CD14-positive monocyte (primary cell): Measurements from ENCODE around the gene RCOR2. TPM values are rescaled to one million over a fixed set of nuclear protein-coding genes. Genes with fewer than 3 reads are reported as not detected.
"Not testable (repeated sequence)": the region's sequence is repeated elsewhere in the genome, so short reads cannot be mapped to it uniquely, and the experiment has no call there.

ENCODE experiments used
- DNase-seq, 3 donors: peaks; one replicate each; pipeline ENCODE4 v3.0.0-alpha.2; 2011 to 2022
- H2AFZ ChIP-seq: 2 replicates; pipeline ENCODE4 v1.6.0; 2012; ENCODE audit warnings: mild to moderate bottlenecking, low read depth, low read length, inconsistent platforms; ENCODE audit not compliant: insufficient read depth, poor library complexity, severe bottlenecking
- H3K27ac ChIP-seq, 2 donors: 1 replicate in 1 of 2; 2 replicates in 1 of 2; pipeline ENCODE4 v1.5.1; 2012 to 2013; ENCODE audit warnings: low read length in 2 of 2, control low read depth in 1 of 2, inconsistent platforms in 1 of 2, low read depth in 1 of 2, mild to moderate bottlenecking in 1 of 2
- H3K27me3 ChIP-seq, 2 donors: one replicate each; pipeline versions ENCODE4 v1.6.0 to v1.6.1; 2011 to 2013; ENCODE audit warnings: low read length in 2 of 2; ENCODE audit not compliant: control insufficient read depth in 2 of 2, insufficient read depth in 2 of 2
- H3K36me3 ChIP-seq, 2 donors: replicated peaks in 1 of 2; 1 replicate in 1 of 2; 2 replicates in 1 of 2; pipeline versions ENCODE4 v1.5.1 to v1.6.1; 2012 to 2013; ENCODE audit warnings: low read length in 2 of 2, control low read depth in 1 of 2, inconsistent platforms in 1 of 2, mild to moderate bottlenecking in 1 of 2; ENCODE audit not compliant: insufficient read depth in 2 of 2, control insufficient read depth in 1 of 2
- H3K4me1 ChIP-seq, 2 donors: 1 replicate in 1 of 2; 2 replicates in 1 of 2; pipeline versions ENCODE4 v1.5.1 to v1.6.1; 2012 to 2013; ENCODE audit warnings: low read length in 2 of 2, control low read depth in 1 of 2, inconsistent platforms in 1 of 2, mild to moderate bottlenecking in 1 of 2, moderate library complexity in 1 of 2; ENCODE audit not compliant: insufficient read depth in 2 of 2, control insufficient read depth in 1 of 2
- H3K4me2 ChIP-seq: replicated peaks from 2 replicates; pipeline ENCODE3; 2012; ENCODE audit warnings: low read length, moderate library complexity, mild to moderate bottlenecking; ENCODE audit not compliant: poor library complexity, severe bottlenecking; ENCODE audit errors: extremely low read depth
- H3K4me3 ChIP-seq, 3 experiments: fragments of 200-600 bp in 1 of 3; sonication (generic) in 1 of 3; replicated peaks in 1 of 3; 1 replicate in 2 of 3; 2 replicates in 1 of 3; pipeline ENCODE4 v1.5.1; 2011 to 2013; ENCODE audit warnings: low read length in 3 of 3, mild to moderate bottlenecking in 3 of 3, control low read depth in 2 of 3, low read depth in 2 of 3, inconsistent platforms in 1 of 3, moderate library complexity in 1 of 3
- H3K79me2 ChIP-seq: 2 replicates; pipeline ENCODE4 v1.6.0; 2012; ENCODE audit warnings: mild to moderate bottlenecking, control low read depth, inconsistent platforms, low read length, moderate library complexity; ENCODE audit not compliant: insufficient read depth
- H3K9ac ChIP-seq: 2 replicates; pipeline ENCODE4 v1.6.0; 2017; ENCODE audit warnings: low read length, mild to moderate bottlenecking; ENCODE audit not compliant: insufficient read depth, poor library complexity, severe bottlenecking
- H3K9me3 ChIP-seq, 2 donors: replicated peaks in 1 of 2; 1 replicate in 1 of 2; 2 replicates in 1 of 2; pipeline versions ENCODE4 v1.5.1 to v1.6.1; 2012 to 2013; ENCODE audit warnings: low read length in 2 of 2, control low read depth in 1 of 2; ENCODE audit not compliant: control insufficient read depth in 1 of 2, insufficient read depth in 1 of 2
- H4K20me1 ChIP-seq: 2 replicates; pipeline ENCODE4 v1.6.0; 2012; ENCODE audit warnings: mild to moderate bottlenecking, low read length, control low read depth, moderate library complexity; ENCODE audit not compliant: insufficient read depth
- H3K27ac Mint-ChIP-seq, 7 donors: one replicate each; pipeline ENCODE4 v1.8.0; 2020; ENCODE audit warnings: mild to moderate bottlenecking in 7 of 7, mixed read lengths in 7 of 7, moderate library complexity in 6 of 7, inconsistent platforms in 2 of 7
- H3K27me3 Mint-ChIP-seq, 3 donors: one replicate each; pipeline ENCODE4 v1.8.0; 2021 to 2022; ENCODE audit warnings: low read depth in 3 of 3, mild to moderate bottlenecking in 3 of 3, mixed read lengths in 3 of 3, moderate library complexity in 3 of 3, inconsistent platforms in 1 of 3
- H3K36me3 Mint-ChIP-seq, 2 donors: one replicate each; pipeline ENCODE4 v1.8.0; 2020; ENCODE audit warnings: mixed read lengths in 2 of 2, inconsistent platforms in 1 of 2, mild to moderate bottlenecking in 1 of 2
- H3K4me1 Mint-ChIP-seq: one replicate; pipeline ENCODE4 v1.8.0; 2020; ENCODE audit warnings: mild to moderate bottlenecking, mixed read lengths
- H3K4me3 Mint-ChIP-seq, 2 donors: one replicate each; pipeline ENCODE4 v1.8.0; 2020; ENCODE audit warnings: mild to moderate bottlenecking in 2 of 2, mixed read lengths in 2 of 2, moderate library complexity in 1 of 2
- H3K9me3 Mint-ChIP-seq, 7 donors: one replicate each; pipeline ENCODE4 v1.8.0; 2020 to 2022; ENCODE audit warnings: mixed read lengths in 7 of 7, mild to moderate bottlenecking in 6 of 7, moderate library complexity in 6 of 7, inconsistent platforms in 2 of 7
- WGBS: methylation state at CpG from one replicate; pipeline ENCODE4 v1.1.5; 2013; ENCODE audit warnings: missing lambda C conversion rate; ENCODE audit not compliant: insufficient coverage; 5-methylcytosine and 5-hydroxymethylcytosine counted together
- intact Hi-C, 2 donors: fragments of 100-400 bp; cut with micrococcal nuclease; formaldehyde crosslinking; loops; one replicate each; pipeline versions ENCODE4 v1.15.0 to v1.15.1; 2023
- polyA minus RNA-seq: library from RNA; depleted of rRNA, polyadenylated mRNA; stranded (reverse); fragments of >200 nt; gene quantifications from 2 replicates; pipeline ENCODE4 v1.2.3, GENCODE V29; 2012
- polyA plus RNA-seq, 3 donors: library from polyadenylated mRNA; depleted of rRNA in 1 of 3; unstranded in 2 of 3; stranded (reverse) in 1 of 3; fragments of 300-500 nt in 2 of 3; fragments of >200 nt in 1 of 3; fragmentation: Illumina TruSeq in 2 of 3; gene quantifications; 1 replicate in 2 of 3; 2 replicates in 1 of 3; pipeline ENCODE4 v1.2.3, GENCODE V29; 2012 to 2021
- total RNA-seq, 12 experiments: library from RNA in 1 of 12; stranded (reverse) in 1 of 12; fragments of 120-200 nt in 1 of 12; gene quantifications; one replicate each; pipeline ENCODE4 v1.2.4 and lab custom pipeline; 2013 to 2026; ENCODE audit warnings: mixed read lengths in 6 of 12, inconsistent platforms in 1 of 12
- TF ChIP-seq, protein P1 (sequence below): fragments of 200-600 bp; IDR thresholded peaks from one replicate; pipeline ENCODE4 v1.8.0; 2022; ENCODE audit warnings: antibody characterized with exemption, mild to moderate bottlenecking

Gene RCOR2
- total RNA-seq (2013), result not detected
- polyA plus RNA-seq (not detected), polyA minus RNA-seq (not detected in 2 replicates), total RNA-seq (lab: John Stamatoyannopoulos, UW) (0 to 18.7 (median 0.03) reads per million in 11 experiments)

DNA sequence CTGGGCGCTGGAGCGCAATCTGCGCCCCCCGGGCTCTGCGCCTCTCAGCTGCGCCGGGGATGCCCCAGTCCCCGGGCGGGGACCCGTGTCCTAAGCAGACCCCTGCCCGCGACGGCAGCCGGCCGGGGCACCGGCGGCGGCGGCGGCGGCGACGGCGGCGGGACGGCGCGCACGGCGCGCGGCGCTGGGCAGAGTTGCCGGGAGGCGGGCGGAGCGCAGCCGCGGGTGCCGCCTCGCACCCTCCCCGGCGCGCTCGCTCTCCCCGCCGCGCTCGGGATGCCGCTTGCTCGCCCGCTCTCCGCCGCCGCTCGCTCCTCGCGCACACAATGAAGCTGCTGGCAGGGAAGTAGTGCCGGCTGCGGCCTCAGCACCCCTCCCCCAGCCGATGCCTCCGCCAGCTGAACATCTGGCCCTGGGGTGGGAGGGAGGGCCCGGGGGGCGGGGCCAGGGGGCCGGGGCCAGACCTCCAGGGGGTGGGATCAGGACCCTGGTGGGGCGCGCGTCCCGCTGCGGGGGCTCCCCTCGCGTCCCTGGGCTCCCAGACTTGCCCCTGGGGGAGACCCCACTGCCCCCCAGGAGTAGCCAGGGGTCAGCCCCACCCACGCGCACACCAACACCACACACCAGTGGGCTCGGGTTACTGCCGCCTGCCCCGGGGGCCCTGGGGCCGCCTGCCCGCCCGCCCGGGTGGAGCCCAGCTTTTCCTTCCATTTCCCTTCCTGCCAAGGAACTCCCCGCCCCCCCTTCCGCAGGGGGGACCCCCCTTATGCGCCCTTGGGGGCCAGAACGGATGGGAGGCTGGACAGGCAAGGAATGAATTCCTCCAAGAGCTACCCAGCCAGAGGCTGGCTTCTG is at the start of gene RCOR2:
RCOR2 (minus strand) TSS at position 328 of the 855 bp plus-strand sequence. CDS start 708 bp downstream, outside the sequence.
- H3K27ac Mint-ChIP-seq, result peak within 1 kb of the TSS in 1 of 7 donors; percentile 43
- intact Hi-C loops, result no loop called here
- Histone ChIP-seq H4K20me1 (peaks cover 37% of the 10 kb centered on the region), H3K4me1 (peaks cover 30 to 39% of the 10 kb centered on the region in 2 donors), H3K27ac (no peak within 1 kb of the TSS), H3K27me3 (peaks cover 18 to 62% of the 10 kb centered on the region in 2 donors), H3K4me2 (peak within 1 kb of the TSS; percentile 74), H3K4me3 (peak within 1 kb of the TSS; percentile 11 to 64 (median 16)), H3K79me2 (no peaks in the 10 kb centered on the region), H3K36me3 (no peaks in the 10 kb centered on the region), H3K9ac (peak within 1 kb of the TSS; percentile 27), H2AFZ (peak within 1 kb of the TSS; percentile 65), H3K9me3 (no peaks in the 10 kb centered on the region)
- peak; percentile 29 to 46 (median 33) for DNase-seq
- peaks cover 0 to 3% of the 10 kb centered on the region in 2 donors for H3K36me3 Mint-ChIP-seq
- WGBS, result under 1% methylated on average over 65 of the region's 85 CpGs
- peak within 1 kb of the TSS; percentile 68 to 89 for H3K4me3 Mint-ChIP-seq
- H3K4me1 Mint-ChIP-seq, result peaks cover 17% of the 10 kb centered on the region
- peaks cover 37 to 79% (median 52%) of the 10 kb centered on the region in 3 donors for H3K27me3 Mint-ChIP-seq
- peaks cover 0 to 9% (median 2%) of the 10 kb centered on the region in 7 donors for H3K9me3 Mint-ChIP-seq
- TF ChIP-seq, protein P1, sequence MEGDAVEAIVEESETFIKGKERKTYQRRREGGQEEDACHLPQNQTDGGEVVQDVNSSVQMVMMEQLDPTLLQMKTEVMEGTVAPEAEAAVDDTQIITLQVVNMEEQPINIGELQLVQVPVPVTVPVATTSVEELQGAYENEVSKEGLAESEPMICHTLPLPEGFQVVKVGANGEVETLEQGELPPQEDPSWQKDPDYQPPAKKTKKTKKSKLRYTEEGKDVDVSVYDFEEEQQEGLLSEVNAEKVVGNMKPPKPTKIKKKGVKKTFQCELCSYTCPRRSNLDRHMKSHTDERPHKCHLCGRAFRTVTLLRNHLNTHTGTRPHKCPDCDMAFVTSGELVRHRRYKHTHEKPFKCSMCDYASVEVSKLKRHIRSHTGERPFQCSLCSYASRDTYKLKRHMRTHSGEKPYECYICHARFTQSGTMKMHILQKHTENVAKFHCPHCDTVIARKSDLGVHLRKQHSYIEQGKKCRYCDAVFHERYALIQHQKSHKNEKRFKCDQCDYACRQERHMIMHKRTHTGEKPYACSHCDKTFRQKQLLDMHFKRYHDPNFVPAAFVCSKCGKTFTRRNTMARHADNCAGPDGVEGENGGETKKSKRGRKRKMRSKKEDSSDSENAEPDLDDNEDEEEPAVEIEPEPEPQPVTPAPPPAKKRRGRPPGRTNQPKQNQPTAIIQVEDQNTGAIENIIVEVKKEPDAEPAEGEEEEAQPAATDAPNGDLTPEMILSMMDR, result no peak

GRCh38 chr11:63966444-63966843 is 49.5 kb upstream of the RCOR2 start:
- Mint-ChIP-seq H3K27me3 (peaks cover 3 to 12% (median 6%) of the 10 kb centered on the region in 3 donors), H3K4me3 (no peak overlapping the region), H3K27ac (no peak overlapping the region), H3K4me1 (peaks cover 8% of the 10 kb centered on the region), H3K9me3 (peaks cover 0 to 2% (median 0%) of the 10 kb centered on the region in 7 donors), H3K36me3 (no peaks in the 10 kb centered on the region)
- Histone ChIP-seq H3K4me2 (no peak overlapping the region), H4K20me1 (no peaks in the 10 kb centered on the region), H3K27me3 (no peaks in the 10 kb centered on the region), H3K27ac (no peak overlapping the region), H3K4me3 (no peak overlapping the region), H3K4me1 (peaks cover 0 to 10% of the 10 kb centered on the region in 2 donors), H2AFZ (no peak overlapping the region), H3K36me3 (no peaks in the 10 kb centered on the region), H3K9me3 (no peaks in the 10 kb centered on the region), H3K9ac (no peak overlapping the region), H3K79me2 (no peaks in the 10 kb centered on the region)
- no peak for DNase-seq
- no CpG with 5 or more reads among the region's 1 CpG for WGBS
- TF ChIP-seq, protein P1, result no peak
- intact Hi-C loops, result no loop called here

DNA sequence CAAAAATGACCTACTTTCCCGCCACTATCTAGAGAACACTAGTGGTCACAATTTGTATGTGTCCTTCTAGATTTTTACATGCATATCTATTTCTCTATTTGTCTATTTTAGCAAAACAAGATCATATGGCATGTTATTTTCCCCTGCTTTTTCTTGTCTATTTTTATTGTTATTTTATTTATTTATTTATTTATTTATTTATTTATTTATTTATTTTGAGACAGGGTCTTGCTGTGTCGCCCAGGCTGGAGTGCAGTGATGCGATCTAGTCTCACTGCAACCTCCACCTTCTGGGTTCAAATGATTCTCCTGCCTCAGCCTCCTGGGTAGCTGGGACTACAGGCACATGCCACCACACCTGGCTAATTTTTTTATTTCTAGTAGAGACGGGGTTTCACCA is 46.9 kb upstream of the RCOR2 start:
- H3K27ac Mint-ChIP-seq, H3K27me3 Mint-ChIP-seq: not testable (repeated sequence)

More for the DNA sequence above, 46.9 kb upstream of the RCOR2 start:
- H3K9me3 ChIP-seq, H3K4me1 ChIP-seq, H3K79me2 ChIP-seq, H3K9ac ChIP-seq, H3K36me3 ChIP-seq, H3K4me2 ChIP-seq, H4K20me1 ChIP-seq, H3K4me3 Mint-ChIP-seq, H3K27me3 ChIP-seq, H3K4me3 ChIP-seq, intact Hi-C loops, H3K4me1 Mint-ChIP-seq, H3K27ac ChIP-seq, H2AFZ ChIP-seq, H3K9me3 Mint-ChIP-seq, H3K36me3 Mint-ChIP-seq, DNase-seq: not testable (repeated sequence)
- WGBS, result 98% methylated on average over 3 of the region's 4 CpGs
